IMR-90 (cell line): ENCODE data around the gene ATP2B2. TPM values are rescaled to one million over a fixed set of nuclear protein-coding genes. Genes with fewer than 3 reads are reported as not detected.

Experiments
- ATAC-seq: fragments of 200-7000 bp; cut with Tn5 transposase; 2 replicates; pipeline ENCODE4 v1.9.1; 2020; ENCODE audit warnings: low read depth, mild to moderate bottlenecking, moderate library complexity
- BruUV-seq: library from RNA; stranded (reverse); fragments of 400-500 nt; replicated peaks from 2 replicates; lab custom pipeline; 2021; lab: Mats Ljungman, UMichigan
- CTCF ChIA-PET: fragments of 300-600 bp; formaldehyde crosslinking; extraction: SDS; loops from one replicate; lab custom pipeline; 2021; ENCODE audit warnings: antibody characterized with exemption; lab: Yijun Ruan, JAX
- POLR2A ChIA-PET: fragments of 300-600 bp; sonication (Branson Sonifier 250); formaldehyde crosslinking; loops from one replicate; lab custom pipeline; 2022; ENCODE audit warnings: antibody characterized with exemption; ENCODE audit not compliant: unreplicated experiment; lab: Charles Lee
- DNase-seq: peaks from one replicate; pipeline ENCODE4 v3.0.0; 2013
- H2AFZ ChIP-seq: replicated peaks from 2 replicates; pipeline ENCODE3; 2013; ENCODE audit warnings: low read length, mild to moderate bottlenecking; ENCODE audit not compliant: poor library complexity
- H2AK5ac ChIP-seq: 2 replicates; pipeline ENCODE4 v1.6.1; 2013; ENCODE audit warnings: low read depth, low read length, inconsistent platforms
- H2AK9ac ChIP-seq: replicated peaks from 2 replicates; pipeline ENCODE3; 2013; ENCODE audit warnings: mild to moderate bottlenecking, low read depth, low read length, moderate library complexity; ENCODE audit not compliant: poor library complexity
- H2BK120ac ChIP-seq: 2 replicates; pipeline ENCODE4 v1.6.1; 2013; ENCODE audit warnings: low read depth, low read length, inconsistent platforms
- H2BK15ac ChIP-seq: 3 replicates; pipeline ENCODE4 v1.6.1; 2013; ENCODE audit warnings: low read depth, low read length, inconsistent platforms
- H2BK20ac ChIP-seq: 2 replicates; pipeline ENCODE4 v1.6.1; 2013; ENCODE audit warnings: low read depth, mild to moderate bottlenecking, inconsistent platforms, low read length, moderate library complexity
- H2BK5ac ChIP-seq: 2 replicates; pipeline ENCODE4 v1.6.1; 2013; ENCODE audit warnings: mild to moderate bottlenecking, low read depth, low read length, inconsistent platforms; ENCODE audit not compliant: poor library complexity, severe bottlenecking
- H3K14ac ChIP-seq: replicated peaks from 2 replicates; pipeline ENCODE4 v1.6.1; 2013; ENCODE audit warnings: low read depth, low read length, inconsistent platforms
- H3K18ac ChIP-seq: 2 replicates; pipeline ENCODE4 v1.6.1; 2013; ENCODE audit warnings: low read depth, low read length, control low read depth
- H3K23ac ChIP-seq: 2 replicates; pipeline ENCODE4 v1.6.1; 2013; ENCODE audit warnings: low read depth, low read length, inconsistent platforms
- H3K27ac ChIP-seq: 2 replicates; pipeline ENCODE4 v1.5.1; 2013; ENCODE audit warnings: mild to moderate bottlenecking, control low read depth, low read length; ENCODE audit not compliant: insufficient read depth
- H3K27me3 ChIP-seq: 2 replicates; pipeline ENCODE4 v1.6.1; 2013; ENCODE audit warnings: low read length; ENCODE audit not compliant: control insufficient read depth, insufficient read depth
- H3K36me3 ChIP-seq: 2 replicates; pipeline ENCODE4 v1.6.1; 2013; ENCODE audit warnings: low read length, mixed read lengths; ENCODE audit not compliant: control insufficient read depth, insufficient read depth
- H3K4ac ChIP-seq: 2 replicates; pipeline ENCODE4 v1.6.1; 2013; ENCODE audit warnings: low read depth, low read length, inconsistent platforms
- H3K4me1 ChIP-seq: 2 replicates; pipeline ENCODE4 v1.6.1; 2013; ENCODE audit warnings: low read length, mixed read lengths; ENCODE audit not compliant: control insufficient read depth, insufficient read depth
- H3K4me2 ChIP-seq: 2 replicates; pipeline ENCODE4 v1.6.1; 2013; ENCODE audit warnings: low read depth, mild to moderate bottlenecking, control low read depth, low read length, moderate library complexity
- H3K4me3 ChIP-seq: 2 replicates; pipeline ENCODE4 v1.5.1; 2013; ENCODE audit warnings: low read depth, mild to moderate bottlenecking, control low read depth, low read length, moderate library complexity; ENCODE audit not compliant: insufficient read depth
- H3K56ac ChIP-seq: 2 replicates; pipeline ENCODE4 v1.6.1; 2013; ENCODE audit warnings: low read length, inconsistent platforms; ENCODE audit not compliant: insufficient read depth; ENCODE audit errors: extremely low read depth
- H3K79me1 ChIP-seq, 2 experiments: 2 replicates each; pipeline ENCODE4 v1.6.1; 2013; ENCODE audit warnings: low read length in 2 of 2, inconsistent platforms in 1 of 2, low read depth in 1 of 2
- H3K9ac ChIP-seq: 2 replicates; pipeline ENCODE4 v1.6.1; 2013; ENCODE audit warnings: low read depth, low read length, control low read depth
- H3K9me1 ChIP-seq: 2 replicates; pipeline ENCODE4 v1.6.1; 2013; ENCODE audit warnings: low read length, inconsistent platforms; ENCODE audit not compliant: insufficient read depth
- H3K9me3 ChIP-seq: 2 replicates; pipeline ENCODE4 v1.6.1; 2013; ENCODE audit warnings: low read length; ENCODE audit not compliant: control insufficient read depth, insufficient read depth
- H4K20me1 ChIP-seq: 2 replicates; pipeline ENCODE4 v1.6.1; 2013; ENCODE audit warnings: low read length, inconsistent platforms; ENCODE audit not compliant: insufficient read depth
- H4K5ac ChIP-seq: 2 replicates; pipeline ENCODE4 v1.6.1; 2013; ENCODE audit warnings: mild to moderate bottlenecking, low read depth, low read length, control low read depth
- H4K8ac ChIP-seq, 2 experiments: 2 replicates each; pipeline ENCODE4 v1.6.1; 2013; ENCODE audit warnings: low read depth in 2 of 2, low read length in 2 of 2, control low read depth in 1 of 2, inconsistent platforms in 1 of 2
- H4K91ac ChIP-seq: 2 replicates; pipeline ENCODE4 v1.6.1; 2013; ENCODE audit warnings: low read depth, low read length, inconsistent platforms; ENCODE audit not compliant: insufficient read depth
- BHLHE40 ChIP-seq: fragments of 150-350 bp; IDR thresholded peaks from 2 replicates; pipeline ENCODE4 v1.6.1; 2016; ENCODE audit warnings: mild to moderate bottlenecking, low read depth, low read length
- CEBPB ChIP-seq: IDR thresholded peaks from 2 replicates; pipeline ENCODE4 v1.6.1; 2012; ENCODE audit warnings: low read depth, low read length, improper control_type of control experiment
- FOS ChIP-seq: fragments of 150-350 bp; IDR thresholded peaks from 2 replicates; pipeline ENCODE4 v1.6.1; 2016; ENCODE audit warnings: low read depth, low read length
- MAZ ChIP-seq: IDR thresholded peaks from 2 replicates; pipeline ENCODE4 v1.6.1; 2012; ENCODE audit warnings: low read depth, mild to moderate bottlenecking, low read length, improper control_type of control experiment, moderate library complexity, borderline replicate concordance
- POLR2A ChIP-seq: IDR thresholded peaks from 2 replicates; pipeline ENCODE4 v1.6.1; 2012; ENCODE audit warnings: mild to moderate bottlenecking, low read depth, low read length
- RCOR1 ChIP-seq: IDR thresholded peaks from 2 replicates; pipeline ENCODE4 v1.6.1; 2012; ENCODE audit warnings: mild to moderate bottlenecking, low read length, improper control_type of control experiment; ENCODE audit not compliant: insufficient replicate concordance
- SMC3 ChIP-seq: fragments of 150-350 bp; IDR thresholded peaks from 2 replicates; pipeline ENCODE4 v1.6.1; 2016; ENCODE audit warnings: low read depth, mild to moderate bottlenecking, antibody characterized with exemption, low read length, moderate library complexity
- WGBS, 2 experiments: methylation state at CpG; one replicate each; pipeline versions ENCODE4 v1.1.5 to v1.1.7; 2013; ENCODE audit warnings: missing lambda C conversion rate in 2 of 2; ENCODE audit not compliant: insufficient read length in 1 of 2; ENCODE audit errors: extremely low coverage in 2 of 2; 5-methylcytosine and 5-hydroxymethylcytosine counted together
- dilution Hi-C: fragments of 300-500 bp; cut with HindIII; formaldehyde crosslinking; loops from one replicate; pipeline ENCODE4 v1.14.3; 2018; ENCODE audit warnings: low sequenced_read_pairs; ENCODE audit not compliant: unreplicated experiment
- in situ Hi-C: fragments of 300-500 bp; cut with MboI; formaldehyde crosslinking; loops from 3 replicates; pipeline ENCODE4 v1.14.3; 2019; ENCODE audit warnings: low sequenced_read_pairs, inconsistent platforms, mixed read lengths
- intact Hi-C: fragments of 100-400 bp; cut with micrococcal nuclease; formaldehyde crosslinking; loops from 2 replicates; pipeline ENCODE4 v1.10.0; 2022
- polyA plus RNA-seq, 3 experiments: library from polyadenylated mRNA; depleted of rRNA; stranded (reverse); fragments of >200 nt; gene quantifications; 2 replicates each; pipeline ENCODE4 v1.2.3, GENCODE V29; 2012; ENCODE audit warnings: low replicate concordance in 1 of 3
- total RNA-seq: library from RNA; depleted of rRNA; stranded (reverse); fragments of >200 nt; gene quantifications from 2 replicates; pipeline ENCODE4 v1.2.3, GENCODE V29; 2012
- TF ChIP-seq, protein P1 (sequence below): conservative IDR thresholded peaks from 2 replicates; pipeline ENCODE4 v1.5.1; 2012; ENCODE audit warnings: mild to moderate bottlenecking, low read depth, low read length, improper control_type of control experiment
- TF ChIP-seq, protein P2 (sequence below): fragments of 150-350 bp; IDR thresholded peaks from 2 replicates; pipeline ENCODE4 v1.6.1; 2017; ENCODE audit warnings: mild to moderate bottlenecking, antibody characterized with exemption, low read length, low read depth

ATP2B2 gene
- total and polyA plus RNA-seq, 2 of the 4 experiments (the other 2 are of a cell fraction): under 0.01 to 0.02 TPM

DNA sequence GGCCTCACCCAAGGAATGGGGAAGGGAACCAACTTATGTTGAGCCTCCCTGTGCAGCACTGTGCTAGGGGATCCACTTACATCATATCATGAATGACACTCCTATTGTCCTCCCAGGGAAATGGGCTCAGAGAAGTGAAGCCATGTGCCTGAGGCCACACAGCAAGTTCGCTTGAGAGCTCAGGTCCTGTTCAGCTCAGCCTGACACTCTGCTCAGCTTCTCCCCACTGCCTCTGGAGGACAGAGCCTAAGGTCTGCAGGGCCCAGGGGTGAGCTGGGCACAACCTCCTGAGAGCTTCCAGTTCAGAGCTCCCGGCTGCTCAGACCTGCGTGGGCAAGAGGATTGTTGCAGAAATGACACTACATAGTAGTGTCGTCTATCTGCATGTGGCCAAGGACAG, 108.5 kb downstream of the ATP2B2 start:
- H3K9me3 ChIP-seq: no peaks in the 10 kb centered on the region
- no peak overlapping the region for H4K91ac ChIP-seq
- TF ChIP-seq CEBPB (no peak), FOS (no peak), MAZ (no peak), SMC3 (no peak), POLR2A (no peak), BHLHE40 (no peak), RCOR1 (no peak)
- TF ChIP-seq, protein P1, sequence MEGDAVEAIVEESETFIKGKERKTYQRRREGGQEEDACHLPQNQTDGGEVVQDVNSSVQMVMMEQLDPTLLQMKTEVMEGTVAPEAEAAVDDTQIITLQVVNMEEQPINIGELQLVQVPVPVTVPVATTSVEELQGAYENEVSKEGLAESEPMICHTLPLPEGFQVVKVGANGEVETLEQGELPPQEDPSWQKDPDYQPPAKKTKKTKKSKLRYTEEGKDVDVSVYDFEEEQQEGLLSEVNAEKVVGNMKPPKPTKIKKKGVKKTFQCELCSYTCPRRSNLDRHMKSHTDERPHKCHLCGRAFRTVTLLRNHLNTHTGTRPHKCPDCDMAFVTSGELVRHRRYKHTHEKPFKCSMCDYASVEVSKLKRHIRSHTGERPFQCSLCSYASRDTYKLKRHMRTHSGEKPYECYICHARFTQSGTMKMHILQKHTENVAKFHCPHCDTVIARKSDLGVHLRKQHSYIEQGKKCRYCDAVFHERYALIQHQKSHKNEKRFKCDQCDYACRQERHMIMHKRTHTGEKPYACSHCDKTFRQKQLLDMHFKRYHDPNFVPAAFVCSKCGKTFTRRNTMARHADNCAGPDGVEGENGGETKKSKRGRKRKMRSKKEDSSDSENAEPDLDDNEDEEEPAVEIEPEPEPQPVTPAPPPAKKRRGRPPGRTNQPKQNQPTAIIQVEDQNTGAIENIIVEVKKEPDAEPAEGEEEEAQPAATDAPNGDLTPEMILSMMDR: no peak
- TF ChIP-seq, protein P2, sequence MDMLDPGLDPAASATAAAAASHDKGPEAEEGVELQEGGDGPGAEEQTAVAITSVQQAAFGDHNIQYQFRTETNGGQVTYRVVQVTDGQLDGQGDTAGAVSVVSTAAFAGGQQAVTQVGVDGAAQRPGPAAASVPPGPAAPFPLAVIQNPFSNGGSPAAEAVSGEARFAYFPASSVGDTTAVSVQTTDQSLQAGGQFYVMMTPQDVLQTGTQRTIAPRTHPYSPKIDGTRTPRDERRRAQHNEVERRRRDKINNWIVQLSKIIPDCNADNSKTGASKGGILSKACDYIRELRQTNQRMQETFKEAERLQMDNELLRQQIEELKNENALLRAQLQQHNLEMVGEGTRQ: no peak
- no peak overlapping the region for H3K4me3 ChIP-seq
- no peaks in the 10 kb centered on the region for H3K36me3 ChIP-seq
- H3K4ac ChIP-seq: no peak overlapping the region
- H4K8ac ChIP-seq: no peak overlapping the region
- no peak overlapping the region for H3K14ac ChIP-seq
- no peak overlapping the region for H3K23ac ChIP-seq
- no peaks in the 10 kb centered on the region; the same call in 1 of the 2 replicates for H4K20me1 ChIP-seq
- no peak overlapping the region for H2AFZ ChIP-seq
- POLR2A ChIA-PET: no interaction called here
- CTCF ChIA-PET: no interaction called here
- no peak overlapping the region for H4K5ac ChIP-seq
- DNase-seq: no peak
- H3K4me1 ChIP-seq: peaks cover 3% of the 10 kb centered on the region
- H3K4me2 ChIP-seq: no peak overlapping the region
- intact Hi-C loops (no loop called here), dilution Hi-C loops (no loop called here), in situ Hi-C loops (no loop called here)
- no peaks in the 10 kb centered on the region for H3K9me1 ChIP-seq
- H3K18ac ChIP-seq: no peak overlapping the region
- no peak overlapping the region for H2BK15ac ChIP-seq
- H2BK20ac ChIP-seq: no peak overlapping the region
- H3K79me1 ChIP-seq: no peaks in the 10 kb centered on the region
- no peak overlapping the region for H3K9ac ChIP-seq
- H2AK9ac ChIP-seq: no peak overlapping the region
- H3K27me3 ChIP-seq: peaks cover 33% of the 10 kb centered on the region
- H2BK5ac ChIP-seq: no peak overlapping the region
- no peak for ATAC-seq
- no peak overlapping the region for H2AK5ac ChIP-seq
- H2BK120ac ChIP-seq: no peak overlapping the region
- no peak overlapping the region for H3K56ac ChIP-seq
- 60% methylated on average over 1 of the region's 4 CpGs; no CpG with 5 or more reads in 1 of the 2 experiments for WGBS, 2 experiments
- no peak overlapping the region for H3K27ac ChIP-seq
- no TSS peak for BruUV-seq
